K562 (cell line): ENCODE results near the gene TAS2R16. TPM values are rescaled to one million over a fixed set of nuclear protein-coding genes. Genes with fewer than 3 reads are reported as not detected.

Experiments
- ATAC-seq: fragments of 200-7000 bp; cut with Tn5 transposase; 3 replicates; pipeline ENCODE4 v1.9.1; 2020; ENCODE audit warnings: moderate library complexity
- BruUV-seq: library from RNA; stranded (reverse); fragments of 400-500 nt; replicated peaks from 2 replicates; lab custom pipeline; 2021; lab: Mats Ljungman, UMichigan
- CTCF ChIA-PET: fragments of 300-600 bp; formaldehyde crosslinking; extraction: SDS; loops from one replicate; lab custom pipeline; 2021; ENCODE audit warnings: low intra/inter-chr PET ratio; lab: Yijun Ruan, JAX
- POLR2A ChIA-PET: fragments of 300-600, 350-650 bp; sonication (Branson Sonifier 250); formaldehyde crosslinking; extraction: SDS; loops from one replicate; lab custom pipeline; 2021; ENCODE audit warnings: antibody characterized with exemption, inconsistent platforms; lab: Yijun Ruan, JAX
- DNase-seq, 4 experiments: peaks; one replicate each; pipeline versions ENCODE4 v3.0.0 to v3.0.0-alpha.2; 2011 to 2018; ENCODE audit warnings: low spot score in 3 of 4, mixed read lengths in 3 of 4; ENCODE audit errors: extremely low read depth in 1 of 4
- FAIRE-seq: peaks from 2 replicates; lab custom pipeline; 2011; peaks lifted over from hg19 to GRCh38; lab: Jason Lieb, UNC
- H2AFZ ChIP-seq: 2 replicates; pipeline ENCODE4 v1.6.0; 2011; ENCODE audit warnings: low read depth, low read length, control low read depth, inconsistent platforms
- H3K27ac ChIP-seq: fragments of 200-600 bp; 3 replicates; pipeline ENCODE4 v1.8.0; 2011; ENCODE audit warnings: low read depth, mild to moderate bottlenecking, control low read depth, inconsistent platforms, low read length, moderate library complexity, mixed read lengths; ENCODE audit errors: extremely low read depth
- H3K27me3 ChIP-seq, 2 experiments: fragments of 300-600 bp in 1 of 2; 2 replicates in 1 of 2; 3 replicates in 1 of 2; pipeline versions ENCODE4 v1.6.0 to v1.8.0; 2011; ENCODE audit warnings: inconsistent platforms in 2 of 2, low read length in 2 of 2, mild to moderate bottlenecking in 1 of 2, mixed read lengths in 1 of 2, moderate library complexity in 1 of 2; ENCODE audit not compliant: control insufficient read depth in 2 of 2, insufficient read depth in 2 of 2
- H3K36me3 ChIP-seq: fragments of 300-600 bp; 3 replicates; pipeline ENCODE4 v1.8.0; 2011; ENCODE audit warnings: mild to moderate bottlenecking, low read length, inconsistent platforms; ENCODE audit not compliant: control insufficient read depth, insufficient read depth
- H3K4me1 ChIP-seq, 2 experiments: fragments of 200-600 bp in 1 of 2; replicated peaks in 1 of 2; 2 replicates in 1 of 2; 3 replicates in 1 of 2; pipeline versions ENCODE4 v1.5.1 to v1.8.0; 2011; ENCODE audit warnings: inconsistent platforms in 2 of 2, low read length in 2 of 2, mild to moderate bottlenecking in 1 of 2, mixed read lengths in 1 of 2, moderate library complexity in 1 of 2; ENCODE audit not compliant: control insufficient read depth in 2 of 2, insufficient read depth in 2 of 2
- H3K4me2 ChIP-seq: 2 replicates; pipeline ENCODE4 v1.6.1; 2011; ENCODE audit warnings: low read length, control low read depth, inconsistent platforms, mixed read lengths; ENCODE audit not compliant: insufficient read depth
- H3K4me3 ChIP-seq: fragments of 200-600 bp; sonication (generic), shearing (Covaris generic); 2 replicates; pipeline ENCODE4 v1.5.1; 2016; ENCODE audit warnings: control low read depth, inconsistent platforms
- H3K79me2 ChIP-seq: fragments of 200-600 bp; 3 replicates; pipeline ENCODE4 v1.8.0; 2011; ENCODE audit warnings: low read length, inconsistent platforms; ENCODE audit not compliant: control insufficient read depth, insufficient read depth
- H3K9ac ChIP-seq, 2 experiments: 2 replicates each; pipeline versions ENCODE4 v1.6.0 to v1.6.1; 2011; ENCODE audit warnings: low read depth in 2 of 2, low read length in 2 of 2, control low read depth in 1 of 2, inconsistent platforms in 1 of 2, mild to moderate bottlenecking in 1 of 2, mixed read lengths in 1 of 2; ENCODE audit not compliant: insufficient read depth in 1 of 2
- H3K9me1 ChIP-seq: one replicate; pipeline ENCODE4 v1.6.0; 2011; ENCODE audit warnings: inconsistent platforms, mild to moderate bottlenecking, low read length, moderate library complexity; ENCODE audit not compliant: control insufficient read depth, insufficient read depth
- H3K9me3 ChIP-seq: replicated peaks from 2 replicates; pipeline ENCODE4 v1.5.1; 2011; ENCODE audit warnings: low read depth, low read length, inconsistent platforms; ENCODE audit not compliant: control insufficient read depth, insufficient read depth
- H4K20me1 ChIP-seq: replicated peaks from 2 replicates; pipeline ENCODE4 v1.6.1; 2011; ENCODE audit warnings: low read length, inconsistent platforms, mixed read lengths; ENCODE audit not compliant: control insufficient read depth, insufficient read depth
- CBX2 ChIP-seq: fragments of 200-600 bp; sonication (generic); IDR thresholded peaks from one replicate; pipeline ENCODE4 v1.6.1; 2012; ENCODE audit warnings: mild to moderate bottlenecking, low read length, inconsistent platforms; ENCODE audit not compliant: insufficient read depth, poor library complexity, severe bottlenecking
- CHD2 ChIP-seq: IDR thresholded peaks from 2 replicates; pipeline ENCODE4 v1.6.1; 2011; ENCODE audit warnings: low read depth, low read length
- ESRRA ChIP-seq: fragments of 450-650 bp; IDR thresholded peaks from 2 replicates; pipeline ENCODE4 v1.6.1; 2014; ENCODE audit warnings: low read depth, mild to moderate bottlenecking, moderate library complexity, borderline replicate concordance
- HEY1 ChIP-seq: fragments of 250-450 bp; sonication (Bioruptor Pico); IDR thresholded peaks from 2 replicates; pipeline ENCODE4 v1.5.0; 2020; ENCODE audit warnings: mild to moderate bottlenecking, moderate library complexity, borderline replicate concordance
- HNRNPH1 ChIP-seq: fragments of 200-400 bp; formaldehyde crosslinking; optimal IDR thresholded peaks from 2 replicates; pipeline ENCODE3; 2017; ENCODE audit warnings: low read depth, mild to moderate bottlenecking, low read length, moderate library complexity
- KDM2B ChIP-seq: fragments of 250-450 bp; sonication (Bioruptor Pico); IDR thresholded peaks from 2 replicates; pipeline ENCODE4 v1.8.0; 2021; ENCODE audit warnings: mild to moderate bottlenecking, moderate library complexity
- MCM2 ChIP-seq: fragments of 450-650 bp; IDR thresholded peaks from 2 replicates; pipeline ENCODE4 v1.6.1; 2017; ENCODE audit warnings: low read depth, mild to moderate bottlenecking
- NFE2L1 ChIP-seq: fragments of 450-650 bp; IDR thresholded peaks from 2 replicates; pipeline ENCODE4 v1.6.1; 2016; ENCODE audit warnings: missing genetic modification characterization, low read depth, mild to moderate bottlenecking, missing compliant biosample characterization, moderate library complexity, borderline replicate concordance
- PURB ChIP-seq: sonication (generic); formaldehyde crosslinking; IDR thresholded peaks from 2 replicates; pipeline ENCODE4 v1.9.0; 2021; ENCODE audit warnings: low read depth, mild to moderate bottlenecking, missing genetic modification reagents
- SAFB2 ChIP-seq: fragments of 200-400 bp; formaldehyde crosslinking; IDR thresholded peaks from 2 replicates; pipeline ENCODE4 v1.6.1; 2018; ENCODE audit warnings: borderline replicate concordance, low read length, low read depth, moderate library complexity; ENCODE audit not compliant: severe bottlenecking
- SREBF2 ChIP-seq: sonication (generic); formaldehyde crosslinking; IDR thresholded peaks from 2 replicates; pipeline ENCODE4 v1.4.0; 2020; ENCODE audit warnings: mild to moderate bottlenecking, missing genetic modification reagents
- TEAD2 ChIP-seq: fragments of 450-650 bp; IDR thresholded peaks from 2 replicates; pipeline ENCODE4 v1.6.1; 2016; ENCODE audit warnings: missing genetic modification characterization, control low read depth, missing compliant biosample characterization
- ZBTB1 ChIP-seq: sonication (generic); formaldehyde crosslinking; IDR thresholded peaks from 2 replicates; pipeline ENCODE4 v1.8.1; 2023; ENCODE audit warnings: missing genetic modification reagents, low read depth, mild to moderate bottlenecking, borderline replicate concordance
- ZBTB9 ChIP-seq: fragments of 450-650 bp; formaldehyde crosslinking; IDR thresholded peaks from 2 replicates; pipeline ENCODE4 v1.4.0; 2020; ENCODE audit warnings: mild to moderate bottlenecking, moderate library complexity
- ZFP30 ChIP-seq: fragments of 250-450 bp; sonication (Bioruptor Pico); IDR thresholded peaks from 2 replicates; pipeline ENCODE4 v1.8.0; 2022; ENCODE audit warnings: moderate library complexity, mild to moderate bottlenecking, inconsistent platforms, borderline replicate concordance
- ZNF175 ChIP-seq: fragments of 200-800 bp; sonication (Bioruptor generic); IDR thresholded peaks from 2 replicates; pipeline ENCODE4 v1.6.1; 2016; ENCODE audit warnings: low read depth, mild to moderate bottlenecking, missing genetic modification characterization, missing compliant biosample characterization
- ZNF57 ChIP-seq: fragments of 450-650 bp; formaldehyde crosslinking; IDR thresholded peaks from 2 replicates; pipeline ENCODE4 v1.4.0; 2020; ENCODE audit warnings: mild to moderate bottlenecking, moderate library complexity
- ZNF780A ChIP-seq: fragments of 250-450 bp; sonication (Bioruptor Pico); IDR thresholded peaks from 2 replicates; pipeline ENCODE4 v1.5.0; 2021; ENCODE audit warnings: mild to moderate bottlenecking
- WGBS: fragments of 100-300 bp; shearing (Covaris generic); methylation state at CpG from one replicate; pipeline ENCODE4 v1.1.6; 2016; ENCODE audit warnings: low coverage, mixed read lengths; ENCODE audit not compliant: insufficient coverage; ENCODE audit errors: missing lambda C conversion rate; 5-methylcytosine and 5-hydroxymethylcytosine counted together
- in situ Hi-C: fragments of 300-500 bp; cut with MboI; formaldehyde crosslinking; loops from 4 replicates; pipeline ENCODE4 v1.15.0; 2018; ENCODE audit warnings: inconsistent platforms, mixed read lengths
- intact Hi-C: fragments of 100-400 bp; cut with micrococcal nuclease; formaldehyde crosslinking; loops from 2 replicates; pipeline ENCODE4 v1.14.2; 2022
- polyA plus RNA-seq, 8 experiments: library from polyadenylated mRNA; depleted of rRNA in 4 of 8; stranded (reverse) in 5 of 8; unstranded in 3 of 8; fragments of >200 nt; fragmentation: Nextera tagmentation in 2 of 8; fragmentation: Illumina TruSeq in 1 of 8; extraction: Ambion mirVana in 2 of 8; extraction: Trizol in 1 of 8; gene quantifications; 2 replicates each; pipeline versions ENCODE4 v1.2.1 to v1.2.3, GENCODE V29; 2011 to 2014; ENCODE audit warnings: inconsistent platforms in 1 of 8, missing spikeins in 1 of 8
- total RNA-seq, 7 experiments: library from RNA; depleted of rRNA in 6 of 7; stranded (reverse); fragments of >200 nt in 6 of 7; fragmentation: Illumina TruSeq in 2 of 7; extraction: Trizol in 2 of 7; gene quantifications; 2 replicates each; pipeline versions ENCODE4 v1.2.1 to v1.2.3, GENCODE V29; 2011 to 2021; ENCODE audit warnings: low replicate concordance in 1 of 7
- TF ChIP-seq, protein P1 (sequence below): IDR thresholded peaks from 2 replicates; pipeline ENCODE4 v1.6.1; 2012; ENCODE audit warnings: low read depth, low read length, improper control_type of control experiment, borderline replicate concordance

Gene TAS2R16
- total and polyA plus RNA-seq, 9 of the 15 experiments (the other 6 are each of a cell fraction or from before 2014, with no cell fraction given), result not detected

- H3K27me3 ChIP-seq, result no peaks in the 10 kb centered on the region
- 0% methylated on average over 1 of the region's 1 CpG for WGBS
- H3K79me2 ChIP-seq, result no peaks in the 10 kb centered on the region
- H2AFZ ChIP-seq, result no peak overlapping the region
- H3K9ac ChIP-seq, result no peak overlapping the region
- no peak overlapping the region for H3K27ac ChIP-seq
- intact Hi-C loops, result no loop called here
- no peak overlapping the region for H3K4me2 ChIP-seq
- H3K9me1 ChIP-seq, result no peaks in the 10 kb centered on the region
- H3K9me3 ChIP-seq, result no peaks in the 10 kb centered on the region; the same call in 1 of the 2 replicates
- FAIRE-seq (no peak), ATAC-seq (no peak), DNase-seq (no peak)
- no peaks in the 10 kb centered on the region for H4K20me1 ChIP-seq
- H3K36me3 ChIP-seq, result no peaks in the 10 kb centered on the region
- BruUV-seq, result no TSS peak
- ChIA-PET CTCF (no interaction called here), POLR2A (no interaction called here)
- H3K4me3 ChIP-seq, result no peak overlapping the region
- no peaks in the 10 kb centered on the region for H3K4me1 ChIP-seq
- in situ Hi-C loops, result no loop called here
- TF ChIP-seq CHD2, result no peak
- no peak for TF ChIP-seq MCM2
- no peak for TF ChIP-seq ZFP30
- TF ChIP-seq PURB, result no peak
- TF ChIP-seq, protein P1, sequence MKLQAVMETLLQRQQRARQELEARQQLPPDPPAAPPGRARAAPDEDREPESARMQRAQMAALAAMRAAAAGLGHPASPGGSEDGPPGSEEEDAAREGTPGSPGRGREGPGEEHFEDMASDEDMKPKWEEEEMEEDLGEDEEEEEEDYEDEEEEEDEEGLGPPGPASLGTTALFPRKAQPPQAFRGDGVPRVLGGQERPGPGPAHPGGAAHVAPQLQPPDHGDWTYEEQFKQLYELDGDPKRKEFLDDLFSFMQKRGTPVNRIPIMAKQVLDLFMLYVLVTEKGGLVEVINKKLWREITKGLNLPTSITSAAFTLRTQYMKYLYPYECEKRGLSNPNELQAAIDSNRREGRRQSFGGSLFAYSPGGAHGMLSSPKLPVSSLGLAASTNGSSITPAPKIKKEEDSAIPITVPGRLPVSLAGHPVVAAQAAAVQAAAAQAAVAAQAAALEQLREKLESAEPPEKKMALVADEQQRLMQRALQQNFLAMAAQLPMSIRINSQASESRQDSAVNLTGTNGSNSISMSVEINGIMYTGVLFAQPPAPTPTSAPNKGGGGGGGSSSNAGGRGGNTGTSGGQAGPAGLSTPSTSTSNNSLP, result no peak
- no peak for TF ChIP-seq ESRRA
- TF ChIP-seq KDM2B, result no peak
- no peak for TF ChIP-seq ZNF57 (CRISPR knock-in tag)
- TF ChIP-seq NFE2L1 (tag), result no peak
- TF ChIP-seq ZNF780A (CRISPR knock-in tag), result no peak
- no peak for TF ChIP-seq ZBTB9
- no peak for TF ChIP-seq ZBTB1 (CRISPR knock-in tag)
- no peak for TF ChIP-seq SAFB2
- TF ChIP-seq TEAD2 (tag), result no peak
- TF ChIP-seq ZNF175, result no peak
- TF ChIP-seq CBX2, result no peak
- no peak for TF ChIP-seq HNRNPH1
- no peak for TF ChIP-seq SREBF2 (CRISPR knock-in tag)
- TF ChIP-seq HEY1 (CRISPR knock-in tag), result no peak
Observed at GRCh38 chr7:122949186-122949585, 46.3 kb downstream of the TAS2R16 start.
